K562 (cell line): ENCODE results near the gene VAMP8. TPM values are rescaled to one million over a fixed set of nuclear protein-coding genes. Genes with fewer than 3 reads are reported as not detected.

ENCODE experiments used
- CHD2 ChIP-seq: IDR thresholded peaks from 2 replicates; pipeline ENCODE4 v1.6.1; 2011; ENCODE audit warnings: low read depth, low read length
- MYBL2 ChIP-seq, 2 experiments: fragments of 450-650 bp in 1 of 2; sonication (generic) in 1 of 2; formaldehyde crosslinking in 1 of 2; IDR thresholded peaks; 2 replicates each; pipeline versions ENCODE4 v1.6.1 to v1.8.1; 2017 to 2022; ENCODE audit warnings: borderline replicate concordance in 1 of 2, inconsistent platforms in 1 of 2, low read depth in 1 of 2, mild to moderate bottlenecking in 1 of 2, missing genetic modification reagents in 1 of 2, moderate library complexity in 1 of 2
- NR2C2 ChIP-seq, 2 experiments: fragments of 200-800 bp in 1 of 2; sonication (Bioruptor generic) in 1 of 2; sonication (generic) in 1 of 2; formaldehyde crosslinking in 1 of 2; IDR thresholded peaks; 2 replicates each; pipeline versions ENCODE4 v1.6.1 to v1.8.0; 2016 to 2022; ENCODE audit warnings: mild to moderate bottlenecking in 1 of 2, missing compliant biosample characterization in 1 of 2, missing genetic modification characterization in 1 of 2, missing genetic modification reagents in 1 of 2
- TSHZ1 ChIP-seq: fragments of 250-450 bp; sonication (Bioruptor Pico); IDR thresholded peaks from 2 replicates; pipeline ENCODE4 v1.4.0; 2020; ENCODE audit warnings: mild to moderate bottlenecking, moderate library complexity
- ZBED1 ChIP-seq: IDR thresholded peaks from 2 replicates; pipeline ENCODE4 v1.6.1; 2014
- ZNF445 ChIP-seq: fragments of 250-450 bp; sonication (Bioruptor Pico); IDR thresholded peaks from 2 replicates; pipeline ENCODE4 v1.4.0; 2020; ENCODE audit warnings: low read depth, mild to moderate bottlenecking, moderate library complexity
- ZNF785 ChIP-seq: fragments of 250-450 bp; sonication (Bioruptor Pico); IDR thresholded peaks from 2 replicates; pipeline ENCODE4 v1.4.0; 2020; ENCODE audit warnings: mild to moderate bottlenecking
- polyA plus RNA-seq, 8 experiments: library from polyadenylated mRNA; depleted of rRNA in 4 of 8; stranded (reverse) in 5 of 8; unstranded in 3 of 8; fragments of >200 nt; fragmentation: Nextera tagmentation in 2 of 8; fragmentation: Illumina TruSeq in 1 of 8; extraction: Ambion mirVana in 2 of 8; extraction: Trizol in 1 of 8; gene quantifications; 2 replicates each; pipeline versions ENCODE4 v1.2.1 to v1.2.3, GENCODE V29; 2011 to 2014; ENCODE audit warnings: inconsistent platforms in 1 of 8, missing spikeins in 1 of 8
- total RNA-seq, 7 experiments: library from RNA; depleted of rRNA in 6 of 7; stranded (reverse); fragments of >200 nt in 6 of 7; fragmentation: Illumina TruSeq in 2 of 7; extraction: Trizol in 2 of 7; gene quantifications; 2 replicates each; pipeline versions ENCODE4 v1.2.1 to v1.2.3, GENCODE V29; 2011 to 2021; ENCODE audit warnings: low replicate concordance in 1 of 7

Gene VAMP8
- total and polyA plus RNA-seq, 9 of the 15 experiments (the other 6 are each of a cell fraction or from before 2014, with no cell fraction given): 107 to 571 (median 248) TPM

- TF ChIP-seq ZNF785 (CRISPR knock-in tag) (no peak), ZNF445 (CRISPR knock-in tag) (no peak), ZBED1 (no peak), TSHZ1 (no peak), NR2C2 (CRISPR knock-in tag; IDR thresholded peaks at IDR 0.05) (no peak), NR2C2 (tag; IDR thresholded peaks at IDR 0.05) (no peak), CHD2 (0 out of 2 replicates have a peak, but pooled peaks have one; percentile 23), MYBL2 (IDR thresholded peaks at IDR 0.05; ENCODE audit: low read depth) (no peak), MYBL2 (CRISPR knock-in tag; IDR thresholded peaks at IDR 0.05; ENCODE audit: borderline replicate concordance) (no peak)
These were observed 30.1 kb upstream of the VAMP8 start (continued) for GRCh38 chr2:85547089-85547858.
